Endometrial microvascular endothelial cells (primary cell): ENCODE data around the gene SLC16A13. TPM values are rescaled to one million over a fixed set of nuclear protein-coding genes. Genes with fewer than 3 reads are reported as not detected.
"Not testable (repeated sequence)": the region's sequence is repeated elsewhere in the genome, so short reads cannot be mapped to it uniquely, and the experiment has no call there.

ENCODE experiments used
- in situ Hi-C: cut with HindIII; loops from 2 replicates; pipeline ENCODE4 v1.10.0; 2017; ENCODE audit warnings: low sequenced_read_pairs, low pct_unique_long_range_greater_than_20kb; ENCODE audit errors: inconsistent ontology term
- total RNA-seq: library from RNA; depleted of rRNA; stranded (reverse); fragments of >200 nt; gene quantifications from one replicate; pipeline ENCODE4 v1.2.3, GENCODE V29; 2015; ENCODE audit errors: inconsistent ontology term

Gene SLC16A13
- total RNA-seq, 1 donor from 2014 or later, result 2.0 TPM

- in situ Hi-C loops, result no loop called here
Observed at GRCh38 chr17:7081341-7082062, 45.7 kb downstream of the SLC16A13 start.

- in situ Hi-C loops, result no loop called here
Observed at GRCh38 chr17:7083592-7083991, 47.8 kb downstream of the SLC16A13 start.

- in situ Hi-C loops, result no loop called here
Observed at GRCh38 chr17:7084088-7084487, 48.3 kb downstream of the SLC16A13 start.

- in situ Hi-C loops, result not testable (repeated sequence)
Observed at GRCh38 chr17:7088442-7088841, 52.6 kb downstream of the SLC16A13 start.

GRCh38 chr17:7089570-7089969, 53.8 kb downstream of the SLC16A13 start:
- in situ Hi-C loops, result not testable (repeated sequence)

Other genes starting within 250 kb of the SLC16A13 start
- not detected for gene TEKT1, start 204.3 kb upstream of the SLC16A13 start, total RNA-seq
- gene ALOX12, start 40.0 kb upstream of the SLC16A13 start, total RNA-seq, result not detected
- 302 TPM for gene RNASEK, start 23.4 kb upstream of the SLC16A13 start, total RNA-seq
- gene BCL6B, start 13.0 kb upstream of the SLC16A13 start, total RNA-seq, result 67.7 TPM
- gene SLC16A11, start 8.1 kb downstream of the SLC16A13 start, total RNA-seq, result not detected
- not detected for gene CLEC10A, start 44.2 kb downstream of the SLC16A13 start, total RNA-seq
- not detected for gene ASGR2, start 78.8 kb downstream of the SLC16A13 start, total RNA-seq
- gene ASGR1, start 143.4 kb downstream of the SLC16A13 start, total RNA-seq, result not detected
- gene DLG4, start 183.8 kb downstream of the SLC16A13 start, total RNA-seq, result 5.9 TPM
- 357 TPM for gene ACADVL, start 183.9 kb downstream of the SLC16A13 start, total RNA-seq
- 31.8 TPM for gene DVL2, start 198.5 kb downstream of the SLC16A13 start, total RNA-seq
- 65.3 TPM for gene PHF23, start 203.4 kb downstream of the SLC16A13 start, total RNA-seq
- 154 TPM for gene GABARAP, start 206.4 kb downstream of the SLC16A13 start, total RNA-seq
- gene CTDNEP1, start 215.7 kb downstream of the SLC16A13 start, total RNA-seq, result 55.9 TPM
- gene ELP5, start 216.2 kb downstream of the SLC16A13 start, total RNA-seq, result 46.6 TPM
- gene CLDN7, start 226.5 kb downstream of the SLC16A13 start, total RNA-seq, result 16.4 TPM
- not detected for gene SLC2A4, start 245.7 kb downstream of the SLC16A13 start, total RNA-seq